CD4-positive, alpha-beta memory T cell (primary cell): ENCODE results near the gene MTO1. TPM values are rescaled to one million over a fixed set of nuclear protein-coding genes. Genes with fewer than 3 reads are reported as not detected.
A peak's percentile ranks its signal among the peaks of the same experiment; 100 is the strongest.
"Not testable (repeated sequence)": the region's sequence is repeated elsewhere in the genome, so short reads cannot be mapped to it uniquely, and the experiment has no call there.

Experiments used
- CTCF ChIA-PET: fragments of 350-600 bp; sonication (Branson Sonifier 250); formaldehyde crosslinking; loops from one replicate; lab custom pipeline; 2021; ENCODE audit warnings: inconsistent platforms; ENCODE audit not compliant: partially characterized antibody; lab: Charles Lee
- POLR2A ChIA-PET: fragments of 350-600 bp; sonication (Branson Sonifier 250); formaldehyde crosslinking; loops from one replicate; lab custom pipeline; 2021; ENCODE audit not compliant: partially characterized antibody; lab: Charles Lee
- DNase-seq, 5 donors: peaks; one replicate each; pipeline versions ENCODE4 v3.0.0 to v3.0.0-alpha.2; 2020 to 2022; ENCODE audit warnings: mixed read lengths in 1 of 5
- H3K27ac ChIP-seq: one replicate; pipeline ENCODE4 v1.7.0; 2013; ENCODE audit warnings: low read depth, low read length
- H3K27me3 ChIP-seq: 2 replicates; pipeline ENCODE4 v1.7.0; 2013; ENCODE audit warnings: mild to moderate bottlenecking, low read length, moderate library complexity; ENCODE audit not compliant: insufficient read depth
- H3K36me3 ChIP-seq: 2 replicates; pipeline ENCODE4 v1.7.0; 2013; ENCODE audit warnings: mild to moderate bottlenecking, low read length, moderate library complexity; ENCODE audit not compliant: insufficient read depth
- H3K4me1 ChIP-seq: 2 replicates; pipeline ENCODE4 v1.7.0; 2013; ENCODE audit warnings: mild to moderate bottlenecking, low read length, moderate library complexity; ENCODE audit not compliant: insufficient read depth
- H3K4me3 ChIP-seq, 2 donors: one replicate each; pipeline ENCODE4 v1.7.0; 2013; ENCODE audit warnings: low read length in 2 of 2, mild to moderate bottlenecking in 1 of 2
- H3K9me3 ChIP-seq, 2 donors: one replicate each; pipeline ENCODE4 v1.7.0; 2013; ENCODE audit warnings: low read length in 2 of 2, control low read depth in 1 of 2; ENCODE audit not compliant: control insufficient read depth in 1 of 2
- H3K27ac Mint-ChIP-seq, 7 donors: one replicate each; pipeline ENCODE4 v1.8.0; 2020 to 2021; ENCODE audit warnings: mixed read lengths in 7 of 7, mild to moderate bottlenecking in 6 of 7, inconsistent platforms in 3 of 7, moderate library complexity in 3 of 7
- H3K27me3 Mint-ChIP-seq, 2 donors: one replicate each; pipeline ENCODE4 v1.8.0; 2020 to 2021; ENCODE audit warnings: mixed read lengths in 2 of 2
- H3K36me3 Mint-ChIP-seq, 2 donors: one replicate each; pipeline ENCODE4 v1.8.0; 2020 to 2021; ENCODE audit warnings: mixed read lengths in 2 of 2, inconsistent platforms in 1 of 2, mild to moderate bottlenecking in 1 of 2
- H3K4me1 Mint-ChIP-seq, 4 donors: one replicate each; pipeline ENCODE4 v1.8.0; 2020 to 2021; ENCODE audit warnings: mixed read lengths in 4 of 4, mild to moderate bottlenecking in 1 of 4
- H3K4me3 Mint-ChIP-seq, 8 donors: one replicate each; pipeline ENCODE4 v1.8.0; 2020 to 2021; ENCODE audit warnings: mixed read lengths in 8 of 8, mild to moderate bottlenecking in 7 of 8, moderate library complexity in 6 of 8, inconsistent platforms in 3 of 8
- H3K9me3 Mint-ChIP-seq, 8 donors: one replicate each; pipeline ENCODE4 v1.8.0; 2020 to 2021; ENCODE audit warnings: mixed read lengths in 8 of 8, mild to moderate bottlenecking in 5 of 8, inconsistent platforms in 3 of 8, moderate library complexity in 1 of 8
- intact Hi-C: fragments of 100-400 bp; cut with micrococcal nuclease; formaldehyde crosslinking; loops from one replicate; pipeline ENCODE4 v1.15.1; 2023
- polyA plus RNA-seq, 2 donors: library from polyadenylated mRNA; unstranded; fragments of 300-500 nt; fragmentation: Illumina TruSeq; gene quantifications; one replicate each; pipeline ENCODE4 v1.2.3, GENCODE V29; 2021
- total RNA-seq, 2 experiments: library from RNA; stranded (reverse); gene quantifications; one replicate each; pipeline ENCODE4 v1.2.3, GENCODE V29; 2021

Gene MTO1
- total and polyA plus RNA-seq, 4 experiments from 2014 or later = 31.7 to 99.8 (median 69.9) TPM

- H3K4me3 ChIP-seq = no peak overlapping the region
- H3K27me3 ChIP-seq = no peaks in the 10 kb centered on the region
- Mint-ChIP-seq H3K36me3 (no peaks in the 10 kb centered on the region), H3K27me3 (no peaks in the 10 kb centered on the region), H3K4me3 (no peak overlapping the region), H3K9me3 (peaks cover 0 to 2% (median 0%) of the 10 kb centered on the region in 8 donors), H3K4me1 (no peaks in the 10 kb centered on the region), H3K27ac (peak overlapping the region in 1 of 7 donors; percentile 46)
- no peaks in the 10 kb centered on the region for H3K9me3 ChIP-seq
- H3K36me3 ChIP-seq = no peaks in the 10 kb centered on the region
- H3K27ac ChIP-seq = no peak overlapping the region
- intact Hi-C loops = no loop called here
- H3K4me1 ChIP-seq = no peaks in the 10 kb centered on the region
- ChIA-PET CTCF (interaction anchor here (0.9 to 1.1 kb wide), 2 partner anchors 21 to 71 kb away, joined by 3 read pairs; no protein-coding TSS in a partner anchor), POLR2A (interaction anchor here (0.7 kb wide), 1 partner anchor 14 kb away, joined by 3 read pairs; no protein-coding TSS in a partner anchor)
- DNase-seq = no peak
These were observed 76.1 kb downstream of the MTO1 start for GRCh38 chr6:73537677-73538076.

- H3K9me3 ChIP-seq = no peaks in the 10 kb centered on the region
- Mint-ChIP-seq H3K27ac (no peak overlapping the region), H3K27me3 (no peaks in the 10 kb centered on the region), H3K9me3 (peaks cover 0 to 2% (median 0%) of the 10 kb centered on the region in 8 donors), H3K4me1 (no peaks in the 10 kb centered on the region), H3K36me3 (no peaks in the 10 kb centered on the region), H3K4me3 (no peak overlapping the region)
- intact Hi-C loops = no loop called here
- ChIA-PET CTCF (no interaction called here), POLR2A (no interaction called here)
- H3K4me1 ChIP-seq = no peaks in the 10 kb centered on the region
- H3K27ac ChIP-seq = no peak overlapping the region
- H3K4me3 ChIP-seq = no peak overlapping the region
- H3K27me3 ChIP-seq = no peaks in the 10 kb centered on the region
- H3K36me3 ChIP-seq = no peaks in the 10 kb centered on the region
- no peak for DNase-seq
These were observed 76.7 kb downstream of the MTO1 start for GRCh38 chr6:73538116-73538779.

GRCh38 chr6:73542481-73542880, 80.9 kb downstream of the MTO1 start:
- H3K27me3 Mint-ChIP-seq = not testable (repeated sequence)
- ChIA-PET POLR2A (interaction anchor here (1.0 kb wide), 1 partner anchor 17 kb away, joined by 3 read pairs; no protein-coding TSS in a partner anchor), CTCF (interaction anchor here (1.1 kb wide), 1 partner anchor 68 kb away, joined by 4 read pairs; no protein-coding TSS in a partner anchor)

GRCh38 chr6:73542891-73543290, 81.4 kb downstream of the MTO1 start:
- intact Hi-C loops = no loop called here
- ChIA-PET POLR2A (interaction anchor here (1.0 to 1.2 kb wide), 2 partner anchors 17 to 31 kb away, joined by 3 read pairs; no protein-coding TSS in a partner anchor), CTCF (interaction anchor here (1.1 kb wide), 2 partner anchors 10 to 68 kb away, joined by 3 to 4 read pairs; no protein-coding TSS in a partner anchor)
- Mint-ChIP-seq H3K9me3 (peaks cover 0 to 2% (median 0%) of the 10 kb centered on the region in 8 donors), H3K36me3 (no peaks in the 10 kb centered on the region), H3K27ac (no peak overlapping the region), H3K27me3 (no peaks in the 10 kb centered on the region), H3K4me3 (no peak overlapping the region), H3K4me1 (no peaks in the 10 kb centered on the region)
- Histone ChIP-seq H3K9me3 (no peaks in the 10 kb centered on the region), H3K36me3 (no peaks in the 10 kb centered on the region), H3K4me1 (no peaks in the 10 kb centered on the region), H3K27me3 (no peaks in the 10 kb centered on the region), H3K4me3 (no peak overlapping the region), H3K27ac (no peak overlapping the region)
- DNase-seq = no peak

More at GRCh38 chr6:73542481-73542880, 80.9 kb downstream of the MTO1 start:
- H3K4me3 ChIP-seq, H3K36me3 ChIP-seq, H3K4me1 ChIP-seq, H3K27me3 ChIP-seq, DNase-seq, H3K9me3 ChIP-seq, H3K27ac Mint-ChIP-seq, H3K9me3 Mint-ChIP-seq, H3K36me3 Mint-ChIP-seq, H3K27ac ChIP-seq, H3K4me1 Mint-ChIP-seq, intact Hi-C loops, H3K4me3 Mint-ChIP-seq: not testable (repeated sequence)

- H3K27me3 ChIP-seq = no peaks in the 10 kb centered on the region
- no peak overlapping the region for H3K27ac ChIP-seq
- Mint-ChIP-seq H3K36me3 (no peaks in the 10 kb centered on the region), H3K4me1 (no peaks in the 10 kb centered on the region), H3K9me3 (peaks cover 0 to 2% (median 0%) of the 10 kb centered on the region in 8 donors), H3K27me3 (no peaks in the 10 kb centered on the region), H3K4me3 (no peak overlapping the region), H3K27ac (peak overlapping the region in 1 of 7 donors; percentile 11)
- H3K36me3 ChIP-seq = no peaks in the 10 kb centered on the region
- no peak overlapping the region for H3K4me3 ChIP-seq
- no peaks in the 10 kb centered on the region for H3K9me3 ChIP-seq
- ChIA-PET POLR2A (no interaction called here), CTCF (interaction anchor here (0.9 kb wide), 1 partner anchor 64 kb away, joined by 3 read pairs; no protein-coding TSS in a partner anchor)
- no peaks in the 10 kb centered on the region for H3K4me1 ChIP-seq
- intact Hi-C loops = no loop called here
- DNase-seq = no peak
These were observed 85.5 kb downstream of the MTO1 start for GRCh38 chr6:73547036-73547435.

- Mint-ChIP-seq H3K36me3 (no peaks in the 10 kb centered on the region), H3K9me3 (peaks cover 0 to 2% (median 0%) of the 10 kb centered on the region in 8 donors), H3K4me3 (no peak overlapping the region), H3K27me3 (no peaks in the 10 kb centered on the region), H3K4me1 (no peaks in the 10 kb centered on the region), H3K27ac (no peak overlapping the region)
- Histone ChIP-seq H3K36me3 (no peaks in the 10 kb centered on the region), H3K27ac (no peak overlapping the region), H3K4me3 (no peak overlapping the region), H3K27me3 (no peaks in the 10 kb centered on the region), H3K9me3 (no peaks in the 10 kb centered on the region), H3K4me1 (no peaks in the 10 kb centered on the region)
- intact Hi-C loops = no loop called here
- CTCF ChIA-PET = interaction anchor here (0.7 to 1.7 kb wide), 8 partner anchors 9 to 104 kb away, joined by 3 to 6 read pairs (median 4); no protein-coding TSS in a partner anchor
- POLR2A ChIA-PET = interaction anchor here (0.6 to 1.6 kb wide), 2 partner anchors 27 to 157 kb away, joined by 3 to 7 read pairs; partner anchors contain the start of gene EEF1A1
- DNase-seq = no peak
These were observed 87.2 kb downstream of the MTO1 start for GRCh38 chr6:73548458-73549446.

- H3K36me3 ChIP-seq, H3K27me3 ChIP-seq, H3K9me3 ChIP-seq, H3K27ac ChIP-seq, H3K4me3 ChIP-seq, intact Hi-C loops, H3K9me3 Mint-ChIP-seq, H3K27me3 Mint-ChIP-seq, H3K4me1 ChIP-seq, POLR2A ChIA-PET, DNase-seq, H3K36me3 Mint-ChIP-seq, H3K4me3 Mint-ChIP-seq, CTCF ChIA-PET, H3K4me1 Mint-ChIP-seq: not testable (repeated sequence)
- H3K27ac Mint-ChIP-seq = peak overlapping the region in 1 of 7 donors; percentile 53
These were observed 89.6 kb downstream of the MTO1 start for GRCh38 chr6:73551115-73551514.
